ENCODE results near the gene FAM20B.

FAM20B gene

GRCh38 chr1:179043907-179044306 lies 18.2 kb downstream of the FAM20B start:
- Histone ChIP-seq H3K9ac (ENCODE audit: low read depth, low read length, poor library complexity, severe bottlenecking) (no peak overlapping the region), H3K4me3 (ENCODE audit: low read length, poor library complexity, severe bottlenecking) (no peak overlapping the region), H2AFZ (ENCODE audit: low read length) (no peak overlapping the region), H3K4me1 (ENCODE audit: insufficient read depth, low read length, poor library complexity, severe bottlenecking) (peaks cover 19% of the 10 kb centered on the region), H3K4me2 (ENCODE audit: low read depth, low read length, poor library complexity, severe bottlenecking) (no peak overlapping the region), H3K27me3 (ENCODE audit: insufficient read depth, low read length, poor library complexity, severe bottlenecking) (no peaks in the 10 kb centered on the region), H3F3A (ENCODE audit: low read depth) (no peaks in the 10 kb centered on the region), H3K9me3 (ENCODE audit: insufficient read depth, low read depth, low read length) (no peaks in the 10 kb centered on the region), H3K9me2 (replicated peaks; ENCODE audit: low read depth, low read length) (no peaks in the 10 kb centered on the region), H4K20me1 (ENCODE audit: insufficient read depth, low read length, poor library complexity, severe bottlenecking) (peaks cover 5% of the 10 kb centered on the region), H3K79me2 (ENCODE audit: insufficient read depth, low read length) (peaks cover 46% of the 10 kb centered on the region), H3K36me3 (ENCODE audit: insufficient read depth, low read length) (peaks cover 17% of the 10 kb centered on the region; the same call in 1 of the 2 replicates)
- TF ChIP-seq EZH2phosphoT487 (IDR thresholded peaks at IDR 0.05; ENCODE audit: borderline replicate concordance), result no peak

GRCh38 chr1:179046808-179047635 lies 21.3 kb downstream of the FAM20B start:
- Histone ChIP-seq H2AFZ (ENCODE audit: low read length) (no peak overlapping the region), H4K20me1 (ENCODE audit: insufficient read depth, low read length, poor library complexity, severe bottlenecking) (no peaks in the 10 kb centered on the region), H3K9me3 (ENCODE audit: insufficient read depth, low read depth, low read length) (no peaks in the 10 kb centered on the region), H3K4me1 (ENCODE audit: insufficient read depth, low read length, poor library complexity, severe bottlenecking) (peaks cover 14% of the 10 kb centered on the region), H3K27me3 (ENCODE audit: insufficient read depth, low read length, poor library complexity, severe bottlenecking) (no peaks in the 10 kb centered on the region), H3K4me2 (ENCODE audit: low read depth, low read length, poor library complexity, severe bottlenecking) (no peak overlapping the region), H3K9me2 (replicated peaks; ENCODE audit: low read depth, low read length) (no peaks in the 10 kb centered on the region), H3K4me3 (ENCODE audit: low read length, poor library complexity, severe bottlenecking) (no peak overlapping the region), H3K9ac (ENCODE audit: low read depth, low read length, poor library complexity, severe bottlenecking) (no peak overlapping the region), H3F3A (ENCODE audit: low read depth) (no peaks in the 10 kb centered on the region), H3K36me3 (ENCODE audit: insufficient read depth, low read length) (peaks cover 24% of the 10 kb centered on the region; the same call in 1 of the 2 replicates), H3K79me2 (ENCODE audit: insufficient read depth, low read length) (peaks cover 32% of the 10 kb centered on the region)
- no peak for TF ChIP-seq CTCF (conservative IDR thresholded peaks at IDR 0.05; ENCODE audit: low read length)
- TF ChIP-seq EZH2phosphoT487 (IDR thresholded peaks at IDR 0.05; ENCODE audit: borderline replicate concordance), result no peak

- peaks cover 26% of the 10 kb centered on the region; the same call in 1 of the 2 replicates for H3K79me2 ChIP-seq (ENCODE audit: insufficient read depth, low read length)
- TF ChIP-seq EZH2phosphoT487 (IDR thresholded peaks at IDR 0.05; ENCODE audit: borderline replicate concordance) (no peak), CTCF (conservative IDR thresholded peaks at IDR 0.05; ENCODE audit: low read length) (no peak)
These were observed 21.9 kb downstream of the FAM20B start for GRCh38 chr1:179047636-179047997.

More at GRCh38 chr1:179047636-179047997, 21.9 kb downstream of the FAM20B start:
- H4K20me1 ChIP-seq (ENCODE audit: insufficient read depth, low read length, poor library complexity, severe bottlenecking), result no peaks in the 10 kb centered on the region
- H3K9ac ChIP-seq (ENCODE audit: low read depth, low read length, poor library complexity, severe bottlenecking), result no peak overlapping the region
- H3K4me3 ChIP-seq (ENCODE audit: low read length, poor library complexity, severe bottlenecking), result no peak overlapping the region
- no peaks in the 10 kb centered on the region for H3F3A ChIP-seq (ENCODE audit: low read depth)
- no peaks in the 10 kb centered on the region for H3K9me3 ChIP-seq (ENCODE audit: insufficient read depth, low read depth, low read length)
- H3K4me2 ChIP-seq (ENCODE audit: low read depth, low read length, poor library complexity, severe bottlenecking), result no peak overlapping the region
- peaks cover 14% of the 10 kb centered on the region for H3K4me1 ChIP-seq (ENCODE audit: insufficient read depth, low read length, poor library complexity, severe bottlenecking)
- H3K27me3 ChIP-seq (ENCODE audit: insufficient read depth, low read length, poor library complexity, severe bottlenecking), result no peaks in the 10 kb centered on the region
- peaks cover 21% of the 10 kb centered on the region; the same call in 1 of the 2 replicates for H3K36me3 ChIP-seq (ENCODE audit: insufficient read depth, low read length)
- no peaks in the 10 kb centered on the region for H3K9me2 ChIP-seq (replicated peaks; ENCODE audit: low read depth, low read length)
- no peak overlapping the region for H2AFZ ChIP-seq (ENCODE audit: low read length)
